Endothelial cell of umbilical vein (primary cell): ENCODE data around the gene FOXP1. TPM values are rescaled to one million over a fixed set of nuclear protein-coding genes. Genes with fewer than 3 reads are reported as not detected.

Experiments used
- BruUV-seq: library from RNA; stranded (reverse); fragments of 400-500 nt; replicated peaks from 2 replicates; lab custom pipeline; 2021; lab: Mats Ljungman, UMichigan
- CTCF ChIA-PET: fragments of 300-600, 350-600 bp; sonication (Branson Sonifier 250); formaldehyde crosslinking; loops from one replicate; lab custom pipeline; 2021; ENCODE audit warnings: antibody characterized with exemption, inconsistent platforms; lab: Charles Lee
- POLR2A ChIA-PET: fragments of 300-600, 350-600 bp; sonication (Branson Sonifier 250); formaldehyde crosslinking; loops from one replicate; lab custom pipeline; 2021; ENCODE audit warnings: antibody characterized with exemption, inconsistent platforms; lab: Charles Lee
- DNase-seq: peaks from one replicate; pipeline ENCODE4 v3.0.0-alpha.2; 2011; ENCODE audit warnings: low read depth, low spot score
- FAIRE-seq: peaks from 2 replicates; lab custom pipeline; 2011; peaks lifted over from hg19 to GRCh38; lab: Jason Lieb, UNC
- H2AFZ ChIP-seq: 2 replicates; pipeline ENCODE4 v1.6.0; 2012; ENCODE audit warnings: low read depth, low read length, control low read depth, inconsistent platforms
- H3K27ac ChIP-seq: 2 replicates; pipeline ENCODE4 v1.5.1; 2011; ENCODE audit warnings: low read depth, mild to moderate bottlenecking, control low read depth, low read length, moderate library complexity; ENCODE audit not compliant: insufficient read depth
- H3K27me3 ChIP-seq, 2 experiments: 2 replicates each; pipeline versions ENCODE4 v1.6.0 to v1.6.1; 2011; ENCODE audit warnings: low read length in 2 of 2, mixed read lengths in 1 of 2; ENCODE audit not compliant: control insufficient read depth in 2 of 2, insufficient read depth in 2 of 2
- H3K36me3 ChIP-seq, 2 experiments: 2 replicates in 1 of 2; 3 replicates in 1 of 2; pipeline ENCODE4 v1.5.1; 2011; ENCODE audit warnings: low read length in 2 of 2, mild to moderate bottlenecking in 1 of 2, moderate library complexity in 1 of 2; ENCODE audit not compliant: control insufficient read depth in 2 of 2, insufficient read depth in 2 of 2; ENCODE audit errors: extremely low read depth in 1 of 2
- H3K4me1 ChIP-seq: 3 replicates; pipeline ENCODE4 v1.5.1; 2011; ENCODE audit warnings: mild to moderate bottlenecking, low read length; ENCODE audit not compliant: control insufficient read depth, insufficient read depth; ENCODE audit errors: extremely low read depth
- H3K4me2 ChIP-seq: 2 replicates; pipeline ENCODE4 v1.6.1; 2011; ENCODE audit warnings: low read length, control low read depth, mixed read lengths; ENCODE audit not compliant: insufficient read depth
- H3K4me3 ChIP-seq, 3 experiments: fragments of 200-600 bp in 1 of 3; sonication (generic), shearing (Covaris generic) in 1 of 3; replicated peaks in 1 of 3; 2 replicates each; pipeline ENCODE4 v1.5.1; 2011 to 2016; ENCODE audit warnings: control low read depth in 3 of 3, low read length in 3 of 3, mild to moderate bottlenecking in 2 of 3, inconsistent platforms in 1 of 3, low read depth in 1 of 3, moderate library complexity in 1 of 3; ENCODE audit not compliant: insufficient read depth in 1 of 3
- H3K79me2 ChIP-seq: 2 replicates; pipeline ENCODE4 v1.6.0; 2012; ENCODE audit warnings: low read length, inconsistent platforms; ENCODE audit not compliant: control insufficient read depth, insufficient read depth
- H3K9ac ChIP-seq: replicated peaks from 2 replicates; pipeline ENCODE3; 2011; ENCODE audit warnings: low read length, control low read depth; ENCODE audit not compliant: insufficient read depth; ENCODE audit errors: extremely low read depth
- H3K9me1 ChIP-seq: replicated peaks from 3 replicates; pipeline ENCODE4 v1.6.0; 2011; ENCODE audit warnings: mild to moderate bottlenecking, low read length; ENCODE audit not compliant: control insufficient read depth, insufficient read depth; ENCODE audit errors: extremely low read depth
- H3K9me3 ChIP-seq: replicated peaks from 2 replicates; pipeline ENCODE4 v1.5.1; 2012; ENCODE audit warnings: low read length, inconsistent platforms; ENCODE audit not compliant: control insufficient read depth, insufficient read depth
- H4K20me1 ChIP-seq: replicated peaks from 2 replicates; pipeline ENCODE3; 2011; ENCODE audit warnings: mild to moderate bottlenecking, low read length; ENCODE audit not compliant: control insufficient read depth, insufficient read depth; ENCODE audit errors: extremely low read depth
- CTCF ChIP-seq, 2 donors: IDR thresholded peaks; 1 replicate in 1 of 2; 2 replicates in 1 of 2; pipeline ENCODE4 v1.5.1; 2011; ENCODE audit warnings: low read length in 2 of 2, mild to moderate bottlenecking in 2 of 2, moderate library complexity in 2 of 2, control low read depth in 1 of 2, inconsistent platforms in 1 of 2, low read depth in 1 of 2; ENCODE audit not compliant: insufficient read depth in 1 of 2; ENCODE audit errors: extremely low read depth in 1 of 2
- EZH2 ChIP-seq: IDR thresholded peaks from 2 replicates; pipeline ENCODE4 v1.6.1; 2012; ENCODE audit warnings: borderline replicate concordance, low read depth, mild to moderate bottlenecking, moderate library complexity, low read length, inconsistent platforms; ENCODE audit not compliant: severe bottlenecking
- FOS ChIP-seq: IDR thresholded peaks from 2 replicates; pipeline ENCODE4 v1.6.1; 2011; ENCODE audit warnings: mild to moderate bottlenecking, low read length, moderate library complexity, borderline replicate concordance; ENCODE audit not compliant: insufficient read depth
- GATA2 ChIP-seq: IDR thresholded peaks from 2 replicates; pipeline ENCODE4 v1.7.0; 2011; ENCODE audit warnings: low read depth, mild to moderate bottlenecking, moderate library complexity, mixed read lengths, low read length; ENCODE audit not compliant: insufficient read length, insufficient read depth
- JUN ChIP-seq: IDR thresholded peaks from 2 replicates; pipeline ENCODE4 v1.6.1; 2011; ENCODE audit warnings: borderline replicate concordance, low read depth; ENCODE audit not compliant: insufficient read length, insufficient read depth
- MAX ChIP-seq: IDR thresholded peaks from 2 replicates; pipeline ENCODE4 v1.6.1; 2011; ENCODE audit not compliant: insufficient read depth, insufficient read length
- MYC ChIP-seq: IDR thresholded peaks from one replicate; pipeline ENCODE4 v1.6.1; 2011; ENCODE audit warnings: mild to moderate bottlenecking, low read depth, low read length
- POLR2A ChIP-seq: IDR thresholded peaks from 2 replicates; pipeline ENCODE4 v1.6.1; 2012; ENCODE audit warnings: low read depth, mild to moderate bottlenecking, control low read depth, low read length
- POLR2AphosphoS5 ChIP-seq: IDR thresholded peaks from 2 replicates; pipeline ENCODE4 v1.6.1; 2012; ENCODE audit warnings: low read depth, mild to moderate bottlenecking, control low read depth, low read length, moderate library complexity; ENCODE audit not compliant: insufficient read depth
- dilution Hi-C: fragments of 300-500 bp; cut with MboI; formaldehyde crosslinking; loops from one replicate; pipeline ENCODE4 v1.15.0; 2019; ENCODE audit warnings: low sequenced_read_pairs; ENCODE audit not compliant: extremely low pct_ligation_motif_present
- intact Hi-C: fragments of 100-400 bp; cut with micrococcal nuclease; formaldehyde crosslinking; loops from one replicate; pipeline ENCODE4 v1.10.0; 2022
- polyA plus RNA-seq, 4 experiments: library from polyadenylated mRNA; depleted of rRNA in 3 of 4; stranded (reverse) in 3 of 4; unstranded in 1 of 4; fragments of >200 nt; gene quantifications; 2 replicates each; pipeline versions ENCODE4 v1.2.1 to v1.2.3, GENCODE V29; 2011 to 2012; ENCODE audit warnings: missing spikeins in 1 of 4
- total RNA-seq: library from RNA; stranded (reverse); gene quantifications from 2 replicates; pipeline ENCODE4 v1.2.3, GENCODE V29; 2021

The FOXP1 gene
- total and polyA plus RNA-seq, 2 donors (not counting 3 experiments of a cell fraction or from before 2014, with no cell fraction given), result 41.0 to 107 TPM

GRCh38 chr3:71146673-71147072 is 436.9 kb downstream of the FOXP1 start:
- Histone ChIP-seq H3K27ac (no peak overlapping the region), H3K4me1 (peaks cover 4% of the 10 kb centered on the region), H3K27me3 (no peaks in the 10 kb centered on the region), H3K4me2 (no peak overlapping the region), H3K9ac (no peak overlapping the region), H3K36me3 (no peaks in the 10 kb centered on the region), H3K9me1 (no peaks in the 10 kb centered on the region), H2AFZ (no peak overlapping the region), H3K4me3 (no peak overlapping the region), H4K20me1 (no peaks in the 10 kb centered on the region), H3K79me2 (no peaks in the 10 kb centered on the region), H3K9me3 (no peaks in the 10 kb centered on the region)
- no peak for FAIRE-seq
- no peak for TF ChIP-seq POLR2A
- TF ChIP-seq MAX, result no peak
- TF ChIP-seq FOS, result no peak
- no peak for TF ChIP-seq EZH2
- TF ChIP-seq JUN, result no peak
- TF ChIP-seq POLR2AphosphoS5, result no peak
- no peak for TF ChIP-seq GATA2
- no peak for DNase-seq
- no TSS peak for BruUV-seq
- CTCF ChIA-PET, result no interaction called here
- dilution Hi-C loops, result no loop called here
- POLR2A ChIA-PET, result no interaction called here
- intact Hi-C loops, result no loop called here

GRCh38 chr3:71145954-71146353 is 437.6 kb downstream of the FOXP1 start:
- H2AFZ ChIP-seq, result no peak overlapping the region
- H3K36me3 ChIP-seq, result no peaks in the 10 kb centered on the region
- TF ChIP-seq JUN, result no peak
- no peak for TF ChIP-seq GATA2
- TF ChIP-seq POLR2AphosphoS5, result no peak
- no peak for TF ChIP-seq MAX
- TF ChIP-seq CTCF (IDR thresholded peaks at IDR 0.05; ENCODE audit: extremely low read depth in 1 of 2, insufficient read depth in 1 of 2, low read depth in 1 of 2, low read length in 2 of 2), result no peak
- TF ChIP-seq EZH2, result no peak
- no peak for TF ChIP-seq MYC
- TF ChIP-seq POLR2A, result no peak
- TF ChIP-seq FOS, result no peak
- H3K79me2 ChIP-seq, result no peaks in the 10 kb centered on the region
- CTCF ChIA-PET, result no interaction called here
- no peak overlapping the region for H3K27ac ChIP-seq
- POLR2A ChIA-PET, result no interaction called here
- peaks cover 4% of the 10 kb centered on the region for H3K4me1 ChIP-seq
- H3K9me3 ChIP-seq, result no peaks in the 10 kb centered on the region
- H3K9me1 ChIP-seq, result no peaks in the 10 kb centered on the region
- DNase-seq, result no peak
- no peak overlapping the region for H3K4me3 ChIP-seq
- no peak overlapping the region for H3K9ac ChIP-seq
- FAIRE-seq, result no peak
- H4K20me1 ChIP-seq, result no peaks in the 10 kb centered on the region
- no peak overlapping the region for H3K4me2 ChIP-seq
- dilution Hi-C loops, result no loop called here
- intact Hi-C loops, result no loop called here
- no TSS peak for BruUV-seq
- H3K27me3 ChIP-seq, result no peaks in the 10 kb centered on the region
